SK-N-SH (cell line): Measurements from ENCODE around the gene SCNN1B.

Experiments used
- CHD2 ChIP-seq: fragments of 150-350 bp; IDR thresholded peaks from 2 replicates; pipeline ENCODE4 v1.6.1; 2018; ENCODE audit warnings: low read length; ENCODE audit not compliant: partially characterized antibody
- EP300 ChIP-seq, 2 experiments: IDR thresholded peaks; 2 replicates each; pipeline versions ENCODE4 v1.4.0 to v1.6.1; 2012; ENCODE audit warnings: borderline replicate concordance in 1 of 2, low read depth in 1 of 2, low read length in 1 of 2
- EZH2phosphoT487 ChIP-seq: fragments of 200-600 bp; sonication (generic); IDR thresholded peaks from 2 replicates; pipeline ENCODE4 v1.6.1; 2017; ENCODE audit warnings: low read depth, mixed run types, mild to moderate bottlenecking, antibody characterized with exemption, moderate library complexity, borderline replicate concordance
- FOXJ3 ChIP-seq: sonication (generic); formaldehyde crosslinking; IDR thresholded peaks from 2 replicates; pipeline ENCODE4 v1.5.1; 2020; ENCODE audit warnings: mild to moderate bottlenecking, missing genetic modification reagents
- FOXM1 ChIP-seq: IDR thresholded peaks from 2 replicates; pipeline ENCODE4 v1.4.0; 2012; ENCODE audit warnings: low read depth, mild to moderate bottlenecking
- RAD21 ChIP-seq: IDR thresholded peaks from 2 replicates; pipeline ENCODE4 v1.6.1; 2012; ENCODE audit warnings: mild to moderate bottlenecking, low read length
- RXRA ChIP-seq: IDR thresholded peaks from 2 replicates; pipeline ENCODE4 v1.4.0; 2012; ENCODE audit warnings: low read depth, mild to moderate bottlenecking, borderline replicate concordance
- TF ChIP-seq, protein P1 (sequence below): IDR thresholded peaks from 2 replicates; pipeline ENCODE4 v1.4.0; 2012; ENCODE audit warnings: low read depth, borderline replicate concordance
- TF ChIP-seq, protein P2 (sequence below): fragments of 200-600 bp; sonication (generic); IDR thresholded peaks from 2 replicates; pipeline ENCODE4 v1.6.1; 2017; ENCODE audit warnings: antibody characterized with exemption, mild to moderate bottlenecking, moderate library complexity
- TF ChIP-seq, protein P3 (sequence below): IDR thresholded peaks from 2 replicates; pipeline ENCODE4 v1.4.0; 2012; ENCODE audit warnings: low read depth
- TF ChIP-seq, protein P4 (sequence below): IDR thresholded peaks from 2 replicates; pipeline ENCODE4; 2012

DNA sequence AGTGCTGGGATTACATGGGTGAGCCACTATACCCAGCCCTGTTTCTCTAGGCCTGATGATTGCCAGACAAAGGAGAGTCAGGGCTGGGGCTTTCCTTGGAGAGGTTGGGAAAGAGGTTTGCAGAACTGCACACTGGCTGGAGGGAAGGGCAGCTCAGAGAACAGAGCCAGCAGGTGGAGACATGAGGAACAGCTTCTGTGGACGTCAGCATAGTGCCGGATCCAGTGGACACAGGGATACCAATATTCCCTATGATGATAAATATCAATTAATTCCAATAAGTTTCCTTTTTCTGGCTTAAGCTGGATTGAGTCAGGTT, 43.2 kb upstream of the SCNN1B start:
- TF ChIP-seq, protein P1, sequence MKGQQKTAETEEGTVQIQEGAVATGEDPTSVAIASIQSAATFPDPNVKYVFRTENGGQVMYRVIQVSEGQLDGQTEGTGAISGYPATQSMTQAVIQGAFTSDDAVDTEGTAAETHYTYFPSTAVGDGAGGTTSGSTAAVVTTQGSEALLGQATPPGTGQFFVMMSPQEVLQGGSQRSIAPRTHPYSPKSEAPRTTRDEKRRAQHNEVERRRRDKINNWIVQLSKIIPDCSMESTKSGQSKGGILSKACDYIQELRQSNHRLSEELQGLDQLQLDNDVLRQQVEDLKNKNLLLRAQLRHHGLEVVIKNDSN: no peak
- TF ChIP-seq, protein P2, sequence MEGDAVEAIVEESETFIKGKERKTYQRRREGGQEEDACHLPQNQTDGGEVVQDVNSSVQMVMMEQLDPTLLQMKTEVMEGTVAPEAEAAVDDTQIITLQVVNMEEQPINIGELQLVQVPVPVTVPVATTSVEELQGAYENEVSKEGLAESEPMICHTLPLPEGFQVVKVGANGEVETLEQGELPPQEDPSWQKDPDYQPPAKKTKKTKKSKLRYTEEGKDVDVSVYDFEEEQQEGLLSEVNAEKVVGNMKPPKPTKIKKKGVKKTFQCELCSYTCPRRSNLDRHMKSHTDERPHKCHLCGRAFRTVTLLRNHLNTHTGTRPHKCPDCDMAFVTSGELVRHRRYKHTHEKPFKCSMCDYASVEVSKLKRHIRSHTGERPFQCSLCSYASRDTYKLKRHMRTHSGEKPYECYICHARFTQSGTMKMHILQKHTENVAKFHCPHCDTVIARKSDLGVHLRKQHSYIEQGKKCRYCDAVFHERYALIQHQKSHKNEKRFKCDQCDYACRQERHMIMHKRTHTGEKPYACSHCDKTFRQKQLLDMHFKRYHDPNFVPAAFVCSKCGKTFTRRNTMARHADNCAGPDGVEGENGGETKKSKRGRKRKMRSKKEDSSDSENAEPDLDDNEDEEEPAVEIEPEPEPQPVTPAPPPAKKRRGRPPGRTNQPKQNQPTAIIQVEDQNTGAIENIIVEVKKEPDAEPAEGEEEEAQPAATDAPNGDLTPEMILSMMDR: no peak
- TF ChIP-seq, protein P3, sequence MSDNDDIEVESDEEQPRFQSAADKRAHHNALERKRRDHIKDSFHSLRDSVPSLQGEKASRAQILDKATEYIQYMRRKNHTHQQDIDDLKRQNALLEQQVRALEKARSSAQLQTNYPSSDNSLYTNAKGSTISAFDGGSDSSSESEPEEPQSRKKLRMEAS: no peak
- TF ChIP-seq, protein P4, sequence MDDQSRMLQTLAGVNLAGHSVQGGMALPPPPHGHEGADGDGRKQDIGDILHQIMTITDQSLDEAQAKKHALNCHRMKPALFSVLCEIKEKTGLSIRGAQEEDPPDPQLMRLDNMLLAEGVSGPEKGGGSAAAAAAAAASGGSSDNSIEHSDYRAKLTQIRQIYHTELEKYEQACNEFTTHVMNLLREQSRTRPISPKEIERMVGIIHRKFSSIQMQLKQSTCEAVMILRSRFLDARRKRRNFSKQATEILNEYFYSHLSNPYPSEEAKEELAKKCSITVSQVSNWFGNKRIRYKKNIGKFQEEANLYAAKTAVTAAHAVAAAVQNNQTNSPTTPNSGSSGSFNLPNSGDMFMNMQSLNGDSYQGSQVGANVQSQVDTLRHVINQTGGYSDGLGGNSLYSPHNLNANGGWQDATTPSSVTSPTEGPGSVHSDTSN: no peak
- no peak for TF ChIP-seq EZH2phosphoT487
- no peak for TF ChIP-seq EP300 (IDR thresholded peaks at IDR 0.05; ENCODE audit: borderline replicate concordance in 1 of 2, low read depth in 1 of 2, low read length in 1 of 2)
- no peak for TF ChIP-seq RXRA
- TF ChIP-seq CHD2: no peak
- TF ChIP-seq RAD21: no peak
- no peak for TF ChIP-seq FOXJ3 (CRISPR knock-in tag)
- no peak for TF ChIP-seq FOXM1
